Fibroblast of the conjunctiva (primary cell): Measurements from ENCODE around the gene OST4.

Source experiments
- DNase-seq: peaks from one replicate; pipeline ENCODE4 v3.0.0-alpha.2; 2010; ENCODE audit warnings: low read depth

Gene OST4

GRCh38 chr2:27093430-27094352, 22.2 kb upstream of the OST4 start:
- DNase-seq = no peak

GRCh38 chr2:27092696-27093429, 21.4 kb upstream of the OST4 start:
- no peak for DNase-seq

GRCh38 chr2:27091746-27092695, 20.6 kb upstream of the OST4 start:
- DNase-seq = no peak

GRCh38 chr2:27089111-27089954, 17.9 kb upstream of the OST4 start:
- no peak for DNase-seq

- no peak for DNase-seq
Measured at GRCh38 chr2:27088634-27089033, 17.2 kb upstream of the OST4 start.

- DNase-seq = no peak
Measured at GRCh38 chr2:27087823-27088410, 16.5 kb upstream of the OST4 start.

GRCh38 chr2:27086724-27087593, 15.5 kb upstream of the OST4 start, which contains the start of gene KHK:
KHK (plus strand) TSS chr2:27086772; CDS start chr2:27087260, 488 bp downstream.
- no peak for DNase-seq

- peak; percentile 83 for DNase-seq
Measured at GRCh38 chr2:27086090-27086723, 14.8 kb upstream of the OST4 start.

- DNase-seq = peak; percentile 55
Measured at GRCh38 chr2:27085673-27086089, 14.2 kb upstream of the OST4 start.

- DNase-seq = no peak
Measured at GRCh38 chr2:27085062-27085672, 13.7 kb upstream of the OST4 start.

- no peak for DNase-seq
Measured at GRCh38 chr2:27084297-27085061, 13.0 kb upstream of the OST4 start.

- no peak for DNase-seq
Measured at GRCh38 chr2:27083410-27084296, 12.2 kb upstream of the OST4 start.

- no peak for DNase-seq
Measured at GRCh38 chr2:27082773-27083409, 11.4 kb upstream of the OST4 start.

- DNase-seq = no peak
Measured at GRCh38 chr2:27081984-27082772, 10.7 kb upstream of the OST4 start.

- DNase-seq = no peak
Measured at GRCh38 chr2:27080603-27080936, 9.1 kb upstream of the OST4 start.

GRCh38 chr2:27080140-27080469, 8.7 kb upstream of the OST4 start:
- DNase-seq = no peak
